ENCODE measurements around the gene ADA. TPM values are rescaled to one million over a fixed set of nuclear protein-coding genes. Genes with fewer than 3 reads are reported as not detected.
"Not testable (repeated sequence)": the region's sequence is repeated elsewhere in the genome, so short reads cannot be mapped to it uniquely, and the experiment has no call there.

The ADA gene
- total and polyA plus RNA-seq, 2 of the 4 experiments (the other 2 are of a cell fraction), result 8.1 to 11.0 TPM

DNA sequence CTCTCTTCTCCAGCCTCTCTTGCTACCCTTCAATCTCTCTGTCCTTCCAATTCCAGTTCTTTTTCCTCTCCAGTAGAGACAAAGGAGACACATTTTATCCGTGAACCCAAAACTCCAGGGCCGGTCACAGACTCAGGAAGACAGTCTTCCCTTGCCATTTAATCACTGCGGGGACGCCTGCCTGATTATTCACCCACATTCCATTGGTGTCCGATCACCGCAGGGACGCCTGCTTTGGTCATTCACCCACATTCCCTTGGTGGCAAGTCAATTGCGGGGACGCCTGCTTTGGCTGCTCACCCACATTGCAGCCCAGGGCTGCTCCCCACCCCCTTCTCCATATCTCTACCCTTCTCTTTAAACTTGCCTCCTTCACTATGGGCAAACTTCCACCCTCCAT lies 19.4 kb upstream of the ADA start:
- H2BK120ac ChIP-seq (ENCODE audit: low read depth, low read length), result peak overlapping the region; percentile 68; the same call in 1 of the 2 replicates
- H2AK5ac ChIP-seq (ENCODE audit: low read depth, low read length); in situ Hi-C loops (cut with MboI; ENCODE audit: low sequenced_read_pairs); H4K20me1 ChIP-seq (ENCODE audit: insufficient read depth, low read length); H3K23ac ChIP-seq (ENCODE audit: low read depth, low read length); intact Hi-C loops (cut with micrococcal nuclease); H3K56ac ChIP-seq (ENCODE audit: extremely low read depth, insufficient read depth, low read length); H3K9me3 ChIP-seq (ENCODE audit: control insufficient read depth, insufficient read depth, low read length); DNase-seq; H2BK15ac ChIP-seq (ENCODE audit: low read depth, low read length); ATAC-seq (ENCODE audit: low read depth); H2BK5ac ChIP-seq (ENCODE audit: low read depth, low read length, poor library complexity, severe bottlenecking); H3K9me1 ChIP-seq (ENCODE audit: insufficient read depth, low read length); H3K4me1 ChIP-seq (ENCODE audit: control insufficient read depth, insufficient read depth, low read length); H3K4me2 ChIP-seq (ENCODE audit: low read depth, low read length); CTCF ChIA-PET; H3K27me3 ChIP-seq (ENCODE audit: control insufficient read depth, insufficient read depth, low read length); H3K4me3 ChIP-seq (ENCODE audit: insufficient read depth, low read depth, low read length); POLR2A ChIA-PET (ENCODE audit: unreplicated experiment); H3K27ac ChIP-seq (ENCODE audit: insufficient read depth, low read length); H3K14ac ChIP-seq (replicated peaks; ENCODE audit: low read depth, low read length); H2AFZ ChIP-seq (replicated peaks; ENCODE audit: low read length, poor library complexity); H2AK9ac ChIP-seq (replicated peaks; ENCODE audit: low read depth, low read length, poor library complexity); H3K36me3 ChIP-seq (ENCODE audit: control insufficient read depth, insufficient read depth, low read length); H3K9ac ChIP-seq (ENCODE audit: low read depth, low read length); H3K18ac ChIP-seq (ENCODE audit: low read depth, low read length); H4K91ac ChIP-seq (ENCODE audit: insufficient read depth, low read depth, low read length); BruUV-seq (replicated peaks); H4K8ac ChIP-seq (ENCODE audit: low read depth in 2 of 2, low read length in 2 of 2); H4K5ac ChIP-seq (ENCODE audit: low read depth, low read length); H3K79me1 ChIP-seq (ENCODE audit: low read depth in 1 of 2, low read length in 2 of 2); dilution Hi-C loops (cut with HindIII; ENCODE audit: low sequenced_read_pairs, unreplicated experiment); H3K4ac ChIP-seq (ENCODE audit: low read depth, low read length): not testable (repeated sequence)
- H2BK20ac ChIP-seq (ENCODE audit: low read depth, low read length), result peak overlapping the region; percentile 45; the same call in 1 of the 2 replicates
- 62% methylated on average over 2 of the region's 9 CpGs; no CpG with 5 or more reads in 1 of the 2 experiments for WGBS, 2 experiments (ENCODE audit: extremely low coverage in 2 of 2, insufficient read length in 1 of 2)
